ENCODE measurements around the gene SRF.

The SRF gene

GRCh38 chr6:43217351-43217750 lies 46.3 kb downstream of the SRF start:
- DNase-seq (ENCODE audit: low read depth): no peak

GRCh38 chr6:43219119-43219518 lies 48.0 kb downstream of the SRF start:
- no peak for DNase-seq (ENCODE audit: low read depth)

GRCh38 chr6:43219814-43220213 lies 48.7 kb downstream of the SRF start:
- DNase-seq (ENCODE audit: low read depth): no peak

- DNase-seq (ENCODE audit: low read depth): no peak
Measured at GRCh38 chr6:43220439-43220951, 49.4 kb downstream of the SRF start.

- DNase-seq (ENCODE audit: low read depth): no peak
Measured at GRCh38 chr6:43221046-43221972, 50.2 kb downstream of the SRF start.

GRCh38 chr6:43222418-43223059 lies 51.5 kb downstream of the SRF start:
- no peak for DNase-seq (ENCODE audit: low read depth)

- DNase-seq (ENCODE audit: low read depth): no peak
Measured at GRCh38 chr6:43223175-43223574, 52.1 kb downstream of the SRF start.

GRCh38 chr6:43226192-43226851 lies 55.3 kb downstream of the SRF start:
- no peak for DNase-seq (ENCODE audit: low read depth)

GRCh38 chr6:43228951-43229802 lies 58.1 kb downstream of the SRF start, which contains the start of gene DNPH1:
DNPH1 (minus strand) TSS chr6:43229481; CDS start chr6:43229456, 25 bp downstream.
- DNase-seq (ENCODE audit: low read depth): peak; percentile 11

- no peak for DNase-seq (ENCODE audit: low read depth)
Measured at GRCh38 chr6:43229803-43230620, 58.9 kb downstream of the SRF start.

- no peak for DNase-seq (ENCODE audit: low read depth)
Measured at GRCh38 chr6:43231053-43231452, 60.0 kb downstream of the SRF start.

Data from GM04503 (cell line).